Neural cell (in vitro differentiated cells): ENCODE results near the gene TAF6.

Source experiments
- EP300 ChIP-seq: fragments of 450-650 bp; conservative IDR thresholded peaks from 2 replicates; pipeline ENCODE4 v1.6.1; 2014; ENCODE audit warnings: antibody characterized with exemption, mild to moderate bottlenecking, moderate library complexity; ENCODE audit not compliant: poor library complexity, severe bottlenecking
- EZH2 ChIP-seq: fragments of 200-600, 300-800 bp; shearing (Covaris generic), sonication (generic); IDR thresholded peaks from 2 replicates; pipeline ENCODE4 v1.6.1; 2014; ENCODE audit warnings: antibody characterized with exemption, low read length, borderline replicate concordance, mild to moderate bottlenecking; ENCODE audit not compliant: insufficient read depth, poor library complexity, severe bottlenecking
- POLR2AphosphoS5 ChIP-seq: IDR thresholded peaks from 2 replicates; pipeline ENCODE4 v1.6.1; 2012
- RAD21 ChIP-seq: fragments of 450-650 bp; conservative IDR thresholded peaks from 2 replicates; pipeline ENCODE4 v1.6.1; 2014; ENCODE audit warnings: antibody characterized with exemption, mild to moderate bottlenecking, moderate library complexity
- SMC3 ChIP-seq: fragments of 450-650 bp; conservative IDR thresholded peaks from 2 replicates; pipeline ENCODE4 v1.6.1; 2014; ENCODE audit warnings: antibody characterized with exemption, mild to moderate bottlenecking, moderate library complexity; ENCODE audit not compliant: poor library complexity
- TAF1 ChIP-seq: IDR thresholded peaks from 2 replicates; pipeline ENCODE4 v1.6.1; 2012; ENCODE audit warnings: low read depth
- TF ChIP-seq, protein P1 (sequence below): IDR thresholded peaks from 2 replicates; pipeline ENCODE4 v1.6.1; 2012; ENCODE audit warnings: borderline replicate concordance
- TF ChIP-seq, protein P2 (sequence below): fragments of 450-650 bp; IDR thresholded peaks from 2 replicates; pipeline ENCODE4 v1.5.1; 2014; ENCODE audit warnings: antibody characterized with exemption, mild to moderate bottlenecking, moderate library complexity; ENCODE audit not compliant: poor library complexity, severe bottlenecking

DNA sequence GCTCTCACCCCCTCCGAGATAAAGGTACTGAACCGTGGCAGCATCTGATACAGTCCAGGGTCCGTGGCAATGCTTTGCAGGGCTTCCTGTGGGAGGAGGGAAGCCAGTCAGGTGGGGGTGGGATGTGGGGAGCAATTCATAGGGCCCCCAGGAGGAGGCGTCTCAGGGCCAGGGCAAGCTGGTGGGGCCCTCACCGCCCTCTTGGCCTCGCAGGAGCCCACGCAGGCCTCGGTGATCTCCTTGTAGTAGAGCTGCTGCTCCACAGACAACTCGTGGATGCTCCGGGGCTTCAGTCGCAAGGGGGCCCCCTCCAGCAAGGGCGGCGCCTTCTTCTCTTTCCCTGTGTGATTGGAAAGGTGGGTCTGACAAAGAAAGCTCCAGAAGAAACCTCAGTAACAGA is 7.2 kb downstream of the TAF6 start:
- TF ChIP-seq EP300 (no peak), POLR2AphosphoS5 (no peak), RAD21 (no peak), SMC3 (no peak), TAF1 (no peak), EZH2 (no peak)
- TF ChIP-seq, protein P1, sequence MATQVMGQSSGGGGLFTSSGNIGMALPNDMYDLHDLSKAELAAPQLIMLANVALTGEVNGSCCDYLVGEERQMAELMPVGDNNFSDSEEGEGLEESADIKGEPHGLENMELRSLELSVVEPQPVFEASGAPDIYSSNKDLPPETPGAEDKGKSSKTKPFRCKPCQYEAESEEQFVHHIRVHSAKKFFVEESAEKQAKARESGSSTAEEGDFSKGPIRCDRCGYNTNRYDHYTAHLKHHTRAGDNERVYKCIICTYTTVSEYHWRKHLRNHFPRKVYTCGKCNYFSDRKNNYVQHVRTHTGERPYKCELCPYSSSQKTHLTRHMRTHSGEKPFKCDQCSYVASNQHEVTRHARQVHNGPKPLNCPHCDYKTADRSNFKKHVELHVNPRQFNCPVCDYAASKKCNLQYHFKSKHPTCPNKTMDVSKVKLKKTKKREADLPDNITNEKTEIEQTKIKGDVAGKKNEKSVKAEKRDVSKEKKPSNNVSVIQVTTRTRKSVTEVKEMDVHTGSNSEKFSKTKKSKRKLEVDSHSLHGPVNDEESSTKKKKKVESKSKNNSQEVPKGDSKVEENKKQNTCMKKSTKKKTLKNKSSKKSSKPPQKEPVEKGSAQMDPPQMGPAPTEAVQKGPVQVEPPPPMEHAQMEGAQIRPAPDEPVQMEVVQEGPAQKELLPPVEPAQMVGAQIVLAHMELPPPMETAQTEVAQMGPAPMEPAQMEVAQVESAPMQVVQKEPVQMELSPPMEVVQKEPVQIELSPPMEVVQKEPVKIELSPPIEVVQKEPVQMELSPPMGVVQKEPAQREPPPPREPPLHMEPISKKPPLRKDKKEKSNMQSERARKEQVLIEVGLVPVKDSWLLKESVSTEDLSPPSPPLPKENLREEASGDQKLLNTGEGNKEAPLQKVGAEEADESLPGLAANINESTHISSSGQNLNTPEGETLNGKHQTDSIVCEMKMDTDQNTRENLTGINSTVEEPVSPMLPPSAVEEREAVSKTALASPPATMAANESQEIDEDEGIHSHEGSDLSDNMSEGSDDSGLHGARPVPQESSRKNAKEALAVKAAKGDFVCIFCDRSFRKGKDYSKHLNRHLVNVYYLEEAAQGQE, result no peak
- TF ChIP-seq, protein P2, sequence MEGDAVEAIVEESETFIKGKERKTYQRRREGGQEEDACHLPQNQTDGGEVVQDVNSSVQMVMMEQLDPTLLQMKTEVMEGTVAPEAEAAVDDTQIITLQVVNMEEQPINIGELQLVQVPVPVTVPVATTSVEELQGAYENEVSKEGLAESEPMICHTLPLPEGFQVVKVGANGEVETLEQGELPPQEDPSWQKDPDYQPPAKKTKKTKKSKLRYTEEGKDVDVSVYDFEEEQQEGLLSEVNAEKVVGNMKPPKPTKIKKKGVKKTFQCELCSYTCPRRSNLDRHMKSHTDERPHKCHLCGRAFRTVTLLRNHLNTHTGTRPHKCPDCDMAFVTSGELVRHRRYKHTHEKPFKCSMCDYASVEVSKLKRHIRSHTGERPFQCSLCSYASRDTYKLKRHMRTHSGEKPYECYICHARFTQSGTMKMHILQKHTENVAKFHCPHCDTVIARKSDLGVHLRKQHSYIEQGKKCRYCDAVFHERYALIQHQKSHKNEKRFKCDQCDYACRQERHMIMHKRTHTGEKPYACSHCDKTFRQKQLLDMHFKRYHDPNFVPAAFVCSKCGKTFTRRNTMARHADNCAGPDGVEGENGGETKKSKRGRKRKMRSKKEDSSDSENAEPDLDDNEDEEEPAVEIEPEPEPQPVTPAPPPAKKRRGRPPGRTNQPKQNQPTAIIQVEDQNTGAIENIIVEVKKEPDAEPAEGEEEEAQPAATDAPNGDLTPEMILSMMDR, result no peak
